GM23248 (cell line): ENCODE results near the gene HOXC9. TPM values are rescaled to one million over a fixed set of nuclear protein-coding genes. Genes with fewer than 3 reads are reported as not detected.

ENCODE experiments used
- DNase-seq: peaks from one replicate; pipeline ENCODE4 v3.0.0-alpha.2; 2015
- H2AFZ ChIP-seq: fragments of 200-600 bp; sonication (generic); 2 replicates; pipeline ENCODE4 v1.6.1; 2016; ENCODE audit warnings: antibody characterized with exemption
- H3F3A ChIP-seq: fragments of 200-600 bp; sonication (generic); 2 replicates; pipeline ENCODE4 v1.6.1; 2016; ENCODE audit warnings: mild to moderate bottlenecking, antibody characterized with exemption, mixed run types; ENCODE audit not compliant: insufficient read depth
- H3K27ac ChIP-seq: fragments of 200-600 bp; sonication (generic); 2 replicates; pipeline ENCODE4 v1.5.1; 2016; ENCODE audit warnings: mild to moderate bottlenecking
- H3K27me3 ChIP-seq: fragments of 200-600 bp; sonication (generic); replicated peaks from 2 replicates; pipeline ENCODE4 v1.6.1; 2016; ENCODE audit warnings: mild to moderate bottlenecking; ENCODE audit not compliant: insufficient read depth
- H3K36me3 ChIP-seq: fragments of 200-600 bp; sonication (generic); 2 replicates; pipeline ENCODE4 v1.6.1; 2016; ENCODE audit warnings: low read depth, mild to moderate bottlenecking
- H3K4me1 ChIP-seq: fragments of 200-600 bp; sonication (generic); 2 replicates; pipeline ENCODE4 v1.6.1; 2016; ENCODE audit warnings: mild to moderate bottlenecking; ENCODE audit not compliant: insufficient read depth
- H3K4me2 ChIP-seq: fragments of 200-600 bp; sonication (generic); one replicate; pipeline ENCODE4 v1.6.1; 2016; ENCODE audit warnings: mild to moderate bottlenecking; ENCODE audit not compliant: unreplicated experiment
- H3K4me3 ChIP-seq: fragments of 200-600 bp; sonication (generic); 2 replicates; pipeline ENCODE4 v1.5.1; 2016; ENCODE audit warnings: mild to moderate bottlenecking
- H3K79me2 ChIP-seq: fragments of 200-600 bp; sonication (generic); 2 replicates; pipeline ENCODE4 v1.6.1; 2016; ENCODE audit warnings: mild to moderate bottlenecking; ENCODE audit not compliant: insufficient read depth
- H3K9ac ChIP-seq: fragments of 200-600 bp; sonication (generic); 2 replicates; pipeline ENCODE4 v1.6.1; 2016; ENCODE audit warnings: mild to moderate bottlenecking
- H3K9me2 ChIP-seq: fragments of 200-600 bp; sonication (generic); 2 replicates; pipeline ENCODE4 v1.6.1; 2016; ENCODE audit warnings: mixed run types, mild to moderate bottlenecking, moderate library complexity; ENCODE audit not compliant: insufficient read depth
- H3K9me3 ChIP-seq: fragments of 200-600 bp; sonication (generic); one replicate; pipeline ENCODE4 v1.6.1; 2017; ENCODE audit warnings: low read depth
- H4K20me1 ChIP-seq: fragments of 200-600 bp; sonication (generic); 2 replicates; pipeline ENCODE4 v1.6.0; 2016; ENCODE audit not compliant: insufficient read depth
- EZH2 ChIP-seq: fragments of 200-600 bp; sonication (generic); IDR thresholded peaks from 2 replicates; pipeline ENCODE4 v1.6.1; 2018; ENCODE audit warnings: antibody characterized with exemption, mild to moderate bottlenecking; ENCODE audit not compliant: insufficient read depth, poor library complexity, severe bottlenecking
- EZH2phosphoT487 ChIP-seq: fragments of 200-600 bp; sonication (generic); IDR thresholded peaks from 2 replicates; pipeline ENCODE4 v1.6.1; 2018; ENCODE audit warnings: antibody characterized with exemption, moderate library complexity, mild to moderate bottlenecking, low read depth; ENCODE audit not compliant: insufficient read depth
- WGBS, 2 experiments: methylation state at CpG; one replicate each; pipeline ENCODE4 v1.1.6; 2015 to 2017; ENCODE audit warnings: low lambda C conversion rate in 2 of 2, low coverage in 1 of 2; ENCODE audit errors: missing lambda C conversion rate in 2 of 2; 5-methylcytosine and 5-hydroxymethylcytosine counted together
- in situ Hi-C: fragments of 300-500 bp; cut with MboI; formaldehyde crosslinking; loops from 2 replicates; pipeline ENCODE4 v1.15.0; 2020
- polyA plus RNA-seq: library from polyadenylated mRNA; unstranded; fragments of >200 nt; fragmentation: Nextera tagmentation; extraction: Ambion mirVana; gene quantifications from 2 replicates; pipeline ENCODE4 v1.2.1, GENCODE V29; 2016
- total RNA-seq: library from RNA; depleted of rRNA; stranded (reverse); fragments of >200 nt; shearing (Covaris generic); gene quantifications from 2 replicates; pipeline ENCODE4 v1.2.3, GENCODE V29; 2014

The HOXC9 gene
- total and polyA plus RNA-seq, 2 experiments from 2014 or later = 2.5 to 5.5 TPM

DNA sequence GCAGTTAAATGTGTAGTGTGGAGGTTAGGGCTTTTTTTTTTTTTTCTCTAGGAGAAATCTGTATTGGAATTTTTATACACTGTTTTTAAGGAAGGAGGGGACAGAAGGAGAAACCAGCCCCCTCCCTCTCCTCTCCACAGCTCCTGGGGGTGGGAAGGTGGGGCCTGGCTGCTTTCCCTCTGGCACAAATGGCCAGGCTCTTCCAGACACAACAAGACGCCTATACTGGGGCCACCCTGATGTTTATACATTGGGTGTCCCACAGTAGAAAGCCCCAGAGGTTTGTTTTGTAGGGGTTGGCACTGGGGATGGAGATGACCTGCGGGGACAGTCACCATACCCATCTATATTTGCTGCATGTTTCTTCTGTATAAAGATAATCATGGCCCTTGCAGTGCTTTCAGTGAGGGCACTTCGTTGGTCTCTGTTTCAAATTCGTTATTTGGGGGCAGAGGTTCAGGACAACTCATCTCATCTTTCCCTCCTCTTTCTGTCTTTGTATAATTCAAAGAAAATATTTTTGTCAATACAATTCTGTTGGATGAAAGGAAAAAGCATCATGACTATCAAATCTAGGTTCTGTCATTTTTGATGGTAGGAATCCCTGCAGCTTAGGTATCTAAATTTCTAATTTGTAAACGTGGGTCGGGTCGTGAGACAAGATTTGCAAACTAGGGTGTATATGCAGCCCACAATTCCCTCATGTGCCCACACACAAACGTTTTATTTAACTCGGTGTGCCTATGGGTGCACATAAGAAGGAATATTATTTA lies 23.0 kb upstream of the HOXC9 start:
- Histone ChIP-seq H3K4me1 (no peaks in the 10 kb centered on the region), H3K27ac (no peak overlapping the region), H3K4me3 (no peak overlapping the region), H3K36me3 (no peaks in the 10 kb centered on the region), H3F3A (no peaks in the 10 kb centered on the region), H3K9me3 (no peaks in the 10 kb centered on the region), H4K20me1 (no peaks in the 10 kb centered on the region), H3K9ac (no peak overlapping the region), H2AFZ (no peak overlapping the region), H3K27me3 (peaks cover 99% of the 10 kb centered on the region), H3K9me2 (no peaks in the 10 kb centered on the region), H3K79me2 (no peaks in the 10 kb centered on the region), H3K4me2 (no peak overlapping the region)
- no peak for DNase-seq
- in situ Hi-C loops = no loop called here
- no peak for TF ChIP-seq EZH2
- TF ChIP-seq EZH2phosphoT487 = no peak
- 16 to 24% methylated on average over 9 of the region's 9 CpGs for WGBS, 2 experiments

- DNase-seq = no peak
- Histone ChIP-seq H3F3A (no peaks in the 10 kb centered on the region), H4K20me1 (no peaks in the 10 kb centered on the region), H3K9me2 (no peaks in the 10 kb centered on the region), H3K9me3 (no peaks in the 10 kb centered on the region), H3K27ac (no peak overlapping the region), H2AFZ (no peak overlapping the region), H3K9ac (no peak overlapping the region), H3K79me2 (no peaks in the 10 kb centered on the region), H3K4me3 (no peak overlapping the region), H3K4me1 (no peaks in the 10 kb centered on the region), H3K27me3 (peaks cover 99% of the 10 kb centered on the region), H3K36me3 (no peaks in the 10 kb centered on the region), H3K4me2 (no peak overlapping the region)
- in situ Hi-C loops = no loop called here
- TF ChIP-seq EZH2phosphoT487 (peak; percentile 73; the same call in 1 of the 2 replicates), EZH2 (peak; percentile 29)
- WGBS, 2 experiments = 9 to 11% methylated on average over 11 of the region's 11 CpGs
Observed at GRCh38 chr12:53977596-53978445, 22.1 kb upstream of the HOXC9 start.

GRCh38 chr12:53978477-53979356 lies 21.2 kb upstream of the HOXC9 start:
- Histone ChIP-seq H3F3A (no peaks in the 10 kb centered on the region), H3K9me2 (no peaks in the 10 kb centered on the region), H3K27ac (no peak overlapping the region), H3K27me3 (peaks cover 99% of the 10 kb centered on the region), H3K79me2 (no peaks in the 10 kb centered on the region), H3K9ac (no peak overlapping the region), H3K4me1 (no peaks in the 10 kb centered on the region), H3K9me3 (no peaks in the 10 kb centered on the region), H2AFZ (no peak overlapping the region), H3K36me3 (no peaks in the 10 kb centered on the region), H4K20me1 (no peaks in the 10 kb centered on the region), H3K4me2 (no peak overlapping the region), H3K4me3 (no peak overlapping the region)
- in situ Hi-C loops = no loop called here
- TF ChIP-seq EZH2phosphoT487 = no peak
- no peak for TF ChIP-seq EZH2
- 9 to 16% methylated on average over 15 of the region's 15 CpGs for WGBS, 2 experiments
- DNase-seq = no peak
